Peyer's patch (tissue), 4 donors: ENCODE measurements around the gene SH3TC2. TPM values are rescaled to one million over a fixed set of nuclear protein-coding genes. Genes with fewer than 3 reads are reported as not detected.

Experiments used
- DNase-seq, 3 donors: peaks; one replicate each; pipeline ENCODE4 v3.0.0-alpha.2; 2017 to 2019
- H3K27ac ChIP-seq, 4 donors: fragments of 200-600 bp; sonication (generic); one replicate each; pipeline ENCODE4 v1.5.1; 2016 to 2019
- H3K27me3 ChIP-seq, 2 donors: fragments of 200-600 bp; sonication (generic); one replicate each; pipeline ENCODE4 v1.5.1; 2019
- H3K36me3 ChIP-seq, 3 donors: fragments of 200-600 bp; sonication (generic); one replicate each; pipeline ENCODE4 v1.5.1; 2016 to 2019
- H3K4me1 ChIP-seq, 4 donors: fragments of 200-600 bp; sonication (generic); one replicate each; pipeline ENCODE4 v1.5.1; 2016 to 2019
- H3K4me3 ChIP-seq, 4 donors: fragments of 200-600 bp; sonication (generic); 1 replicate in 3 of 4; 2 replicates in 1 of 4; pipeline ENCODE4 v1.5.1; 2016 to 2019; ENCODE audit warnings: mild to moderate bottlenecking in 1 of 4
- H3K9me3 ChIP-seq, 4 donors: fragments of 200-600 bp; sonication (generic); one replicate each; pipeline ENCODE4 v1.5.1; 2016 to 2019; ENCODE audit warnings: mild to moderate bottlenecking in 1 of 4
- CTCF ChIP-seq, 6 experiments: fragments of 450-650 bp in 4 of 6; fragments of 200-600 bp in 2 of 6; sonication (generic) in 1 of 6; IDR thresholded peaks; one replicate each; pipeline ENCODE4 v1.5.1; 2017 to 2019; ENCODE audit warnings: antibody characterized with exemption in 6 of 6, mild to moderate bottlenecking in 3 of 6, moderate library complexity in 1 of 6
- POLR2A ChIP-seq, 2 donors: fragments of 450-650 bp; IDR thresholded peaks; one replicate each; pipeline ENCODE4 v1.5.1; 2017; ENCODE audit warnings: antibody characterized with exemption in 2 of 2, mild to moderate bottlenecking in 2 of 2, moderate library complexity in 2 of 2
- total RNA-seq, 4 donors: library from RNA; depleted of rRNA; stranded (reverse); fragments of >200 nt; gene quantifications; one replicate each; pipeline ENCODE4 v1.1.0, GENCODE V29; 2016

Gene SH3TC2
- total RNA-seq, 4 donors from 2014 or later = 0.57 to 1.3 (median 0.76) TPM

GRCh38 chr5:149007174-149007573, 55.7 kb downstream of the SH3TC2 start:
- H3K36me3 ChIP-seq = no peaks in the 10 kb centered on the region
- no peak overlapping the region for H3K4me3 ChIP-seq
- TF ChIP-seq POLR2A (IDR thresholded peaks at IDR 0.05) (no peak), CTCF (IDR thresholded peaks at IDR 0.05) (no peak)
- H3K4me1 ChIP-seq = no peaks in the 10 kb centered on the region
- H3K9me3 ChIP-seq = no peaks in the 10 kb centered on the region
- no peak for DNase-seq
- H3K27me3 ChIP-seq = no peaks in the 10 kb centered on the region
- H3K27ac ChIP-seq = no peak overlapping the region

GRCh38 chr5:149006426-149006825, 56.4 kb downstream of the SH3TC2 start:
- H3K27ac ChIP-seq = no peak overlapping the region
- no peaks in the 10 kb centered on the region for H3K9me3 ChIP-seq
- TF ChIP-seq CTCF (IDR thresholded peaks at IDR 0.05) (no peak), POLR2A (IDR thresholded peaks at IDR 0.05) (no peak)
- no peaks in the 10 kb centered on the region for H3K36me3 ChIP-seq
- H3K4me1 ChIP-seq = no peaks in the 10 kb centered on the region
- H3K4me3 ChIP-seq = no peak overlapping the region
- no peaks in the 10 kb centered on the region for H3K27me3 ChIP-seq
- no peak for DNase-seq

GRCh38 chr5:149005077-149005892, 57.6 kb downstream of the SH3TC2 start:
- no peak for DNase-seq
- no peaks in the 10 kb centered on the region for H3K36me3 ChIP-seq
- H3K27ac ChIP-seq = no peak overlapping the region

GRCh38 chr5:149004559-149004958, 58.3 kb downstream of the SH3TC2 start:
- DNase-seq = no peak
- no peaks in the 10 kb centered on the region for H3K27me3 ChIP-seq
- TF ChIP-seq CTCF (IDR thresholded peaks at IDR 0.05) (no peak), POLR2A (IDR thresholded peaks at IDR 0.05) (no peak)
- no peaks in the 10 kb centered on the region for H3K4me1 ChIP-seq
- H3K36me3 ChIP-seq = no peaks in the 10 kb centered on the region
- no peaks in the 10 kb centered on the region for H3K9me3 ChIP-seq
- no peak overlapping the region for H3K4me3 ChIP-seq
- no peak overlapping the region for H3K27ac ChIP-seq

More at GRCh38 chr5:149005077-149005892, 57.6 kb downstream of the SH3TC2 start:
- no peaks in the 10 kb centered on the region for H3K4me1 ChIP-seq
- H3K27me3 ChIP-seq = no peaks in the 10 kb centered on the region
- H3K4me3 ChIP-seq = no peak overlapping the region
- TF ChIP-seq CTCF (IDR thresholded peaks at IDR 0.05) (no peak), POLR2A (IDR thresholded peaks at IDR 0.05) (no peak)
- no peaks in the 10 kb centered on the region for H3K9me3 ChIP-seq

- Histone ChIP-seq H3K4me3 (no peak overlapping the region), H3K27ac (no peak overlapping the region)
- TF ChIP-seq CTCF (IDR thresholded peaks at IDR 0.05) (no peak), POLR2A (IDR thresholded peaks at IDR 0.05) (no peak)
These were observed 59.8 kb downstream of the SH3TC2 start for GRCh38 chr5:149002761-149003689.

More at GRCh38 chr5:149002761-149003689, 59.8 kb downstream of the SH3TC2 start:
- H3K4me1 ChIP-seq = no peaks in the 10 kb centered on the region
- H3K9me3 ChIP-seq = no peaks in the 10 kb centered on the region
- H3K36me3 ChIP-seq = no peaks in the 10 kb centered on the region
- no peak for DNase-seq
- H3K27me3 ChIP-seq = no peaks in the 10 kb centered on the region
